SK-N-SH (cell line): ENCODE data around the gene TGOLN2. TPM values are rescaled to one million over a fixed set of nuclear protein-coding genes. Genes with fewer than 3 reads are reported as not detected.
"Not testable (repeated sequence)": the region's sequence is repeated elsewhere in the genome, so short reads cannot be mapped to it uniquely, and the experiment has no call there.

Source experiments
- CTCF ChIA-PET: fragments of 300-600, 350-600 bp; formaldehyde crosslinking; extraction: SDS; loops from one replicate; lab custom pipeline; 2021; lab: Yijun Ruan, JAX
- POLR2A ChIA-PET: fragments of 350-600 bp; sonication (Branson Sonifier 250); formaldehyde crosslinking; extraction: SDS; loops from one replicate; lab custom pipeline; 2020; ENCODE audit warnings: antibody characterized with exemption, inconsistent platforms; lab: Yijun Ruan, JAX
- DNase-seq: peaks from one replicate; pipeline ENCODE4 v3.0.0; 2012
- H2AFZ ChIP-seq: fragments of 200-600 bp; sonication (generic); 2 replicates; pipeline ENCODE4 v1.8.1; 2016; ENCODE audit warnings: antibody characterized with exemption, mild to moderate bottlenecking, low read depth
- H3F3A ChIP-seq: fragments of 200-600 bp; sonication (generic); replicated peaks from 2 replicates; pipeline ENCODE3; 2016; ENCODE audit warnings: antibody characterized with exemption, mild to moderate bottlenecking; ENCODE audit not compliant: insufficient read depth
- H3K27ac ChIP-seq, 2 experiments: fragments of 200-500 bp in 1 of 2; fragments of 200-600 bp in 1 of 2; sonication (Bioruptor generic) in 1 of 2; sonication (generic), shearing (Covaris generic) in 1 of 2; 2 replicates each; pipeline versions ENCODE4 v1.5.1 to v1.6.1; 2014 to 2016; ENCODE audit warnings: low read depth in 2 of 2, inconsistent platforms in 1 of 2, low read length in 1 of 2, mild to moderate bottlenecking in 1 of 2, mixed read lengths in 1 of 2
- H3K27me3 ChIP-seq: fragments of 200-600 bp; sonication (generic), shearing (Covaris generic); 2 replicates; pipeline ENCODE4 v1.6.1; 2016; ENCODE audit warnings: mixed run types; ENCODE audit not compliant: insufficient read depth
- H3K36me3 ChIP-seq, 2 experiments: fragments of 200-500 bp in 1 of 2; fragments of 200-600 bp in 1 of 2; sonication (Bioruptor generic) in 1 of 2; sonication (generic) in 1 of 2; replicated peaks in 1 of 2; 2 replicates each; pipeline versions ENCODE3 to v1.5.1; 2014 to 2016; ENCODE audit warnings: low read length in 1 of 2, mild to moderate bottlenecking in 1 of 2; ENCODE audit not compliant: insufficient read depth in 2 of 2, control insufficient read depth in 1 of 2
- H3K4me1 ChIP-seq, 2 experiments: fragments of 200-500 bp in 1 of 2; fragments of 200-600 bp in 1 of 2; sonication (Bioruptor generic) in 1 of 2; sonication (generic), shearing (Covaris generic) in 1 of 2; 2 replicates each; pipeline versions ENCODE4 v1.5.1 to v1.6.1; 2014 to 2016; ENCODE audit warnings: low read depth in 1 of 2, low read length in 1 of 2, mixed run types in 1 of 2; ENCODE audit not compliant: insufficient read depth in 2 of 2, control insufficient read depth in 1 of 2
- H3K4me2 ChIP-seq: fragments of 200-600 bp; sonication (generic), shearing (Covaris generic); 2 replicates; pipeline ENCODE4 v1.6.1; 2017; ENCODE audit warnings: mixed run types
- H3K4me3 ChIP-seq, 2 experiments: fragments of 200-500 bp in 1 of 2; fragments of 200-600 bp in 1 of 2; sonication (Bioruptor generic) in 1 of 2; sonication (generic), shearing (Covaris generic) in 1 of 2; 2 replicates each; pipeline versions ENCODE4 v1.5.1 to v1.8.1; 2014 to 2016; ENCODE audit warnings: low read depth in 2 of 2, inconsistent platforms in 1 of 2, low read length in 1 of 2, mild to moderate bottlenecking in 1 of 2, mixed read lengths in 1 of 2, moderate library complexity in 1 of 2
- H3K79me2 ChIP-seq: fragments of 200-600 bp; sonication (generic); 2 replicates; pipeline ENCODE4 v1.8.1; 2017; ENCODE audit warnings: mild to moderate bottlenecking; ENCODE audit not compliant: insufficient read depth
- H3K9ac ChIP-seq: fragments of 200-600 bp; sonication (generic); 2 replicates; pipeline ENCODE4 v1.6.1; 2017; ENCODE audit warnings: mixed run types
- H3K9me2 ChIP-seq: fragments of 200-600 bp; sonication (generic); 2 replicates; pipeline ENCODE4 v1.6.1; 2017; ENCODE audit warnings: mixed run types
- H3K9me3 ChIP-seq: fragments of 200-600 bp; sonication (generic); 2 replicates; pipeline ENCODE4 v1.6.1; 2017; ENCODE audit warnings: mixed run types, mild to moderate bottlenecking, moderate library complexity
- H4K20me1 ChIP-seq: fragments of 200-600 bp; sonication (generic); 2 replicates; pipeline ENCODE4 v1.6.1; 2017; ENCODE audit warnings: mild to moderate bottlenecking, mixed run types; ENCODE audit not compliant: insufficient read depth
- EP300 ChIP-seq, 2 experiments: IDR thresholded peaks; 2 replicates each; pipeline versions ENCODE4 v1.4.0 to v1.6.1; 2012; ENCODE audit warnings: borderline replicate concordance in 1 of 2, low read depth in 1 of 2, low read length in 1 of 2
- FOXJ3 ChIP-seq: sonication (generic); formaldehyde crosslinking; IDR thresholded peaks from 2 replicates; pipeline ENCODE4 v1.5.1; 2020; ENCODE audit warnings: mild to moderate bottlenecking, missing genetic modification reagents
- GABPA ChIP-seq: IDR thresholded peaks from 2 replicates; pipeline ENCODE4 v1.4.0; 2012; ENCODE audit warnings: low read depth, mild to moderate bottlenecking
- GATA2 ChIP-seq: sonication (generic); formaldehyde crosslinking; IDR thresholded peaks from 2 replicates; pipeline ENCODE4 v1.5.0; 2020; ENCODE audit warnings: mild to moderate bottlenecking, missing genetic modification reagents
- JUND ChIP-seq: IDR thresholded peaks from 2 replicates; pipeline ENCODE4 v1.4.0; 2012
- NRF1 ChIP-seq: IDR thresholded peaks from 2 replicates; pipeline ENCODE4 v1.6.1; 2012; ENCODE audit warnings: low read depth, mild to moderate bottlenecking, low read length
- POLR2AphosphoS5 ChIP-seq: IDR thresholded peaks from 2 replicates; pipeline ENCODE4 v1.6.1; 2012; ENCODE audit warnings: low read depth, low read length
- RXRA ChIP-seq: IDR thresholded peaks from 2 replicates; pipeline ENCODE4 v1.4.0; 2012; ENCODE audit warnings: low read depth, mild to moderate bottlenecking, borderline replicate concordance
- SMC3 ChIP-seq: IDR thresholded peaks from 2 replicates; pipeline ENCODE4 v1.6.1; 2012; ENCODE audit warnings: low read depth, low read length, improper control_type of control experiment
- YY1 ChIP-seq: IDR thresholded peaks from 2 replicates; pipeline ENCODE4 v1.4.0; 2012; ENCODE audit warnings: low read depth, mild to moderate bottlenecking
- WGBS: methylation state at CpG from one replicate; pipeline ENCODE4 v1.1.6; 2017; ENCODE audit warnings: low lambda C conversion rate; 5-methylcytosine and 5-hydroxymethylcytosine counted together
- polyA plus RNA-seq, 3 experiments: library from polyadenylated mRNA; depleted of rRNA; stranded (reverse); fragments of >200 nt; gene quantifications; 2 replicates each; pipeline ENCODE4 v1.2.3, GENCODE V29; 2012
- TF ChIP-seq, protein P1 (sequence below): IDR thresholded peaks from 2 replicates; pipeline ENCODE4 v1.4.0; 2012; ENCODE audit warnings: low read depth, borderline replicate concordance
- TF ChIP-seq, protein P2 (sequence below): IDR thresholded peaks from 2 replicates; pipeline ENCODE4 v1.4.0; 2012; ENCODE audit warnings: low read depth, borderline replicate concordance
- TF ChIP-seq, protein P3 (sequence below): fragments of 150-350 bp; IDR thresholded peaks from 2 replicates; pipeline ENCODE4 v1.6.1; 2017; ENCODE audit warnings: antibody characterized with exemption, low read length, low read depth, borderline replicate concordance
- TF ChIP-seq, protein P4 (sequence below): fragments of 150-350 bp; IDR thresholded peaks from 2 replicates; pipeline ENCODE4 v1.6.1; 2016; ENCODE audit warnings: mild to moderate bottlenecking, low read depth, low read length
- TF ChIP-seq, protein P5 (sequence below): fragments of 200-600 bp; sonication (generic); IDR thresholded peaks from 2 replicates; pipeline ENCODE4 v1.6.1; 2017; ENCODE audit warnings: antibody characterized with exemption, mild to moderate bottlenecking, moderate library complexity

TGOLN2 gene
- polyA plus RNA-seq, 1 of the 3 experiments (the other 2 are of a cell fraction): 138 TPM

DNA sequence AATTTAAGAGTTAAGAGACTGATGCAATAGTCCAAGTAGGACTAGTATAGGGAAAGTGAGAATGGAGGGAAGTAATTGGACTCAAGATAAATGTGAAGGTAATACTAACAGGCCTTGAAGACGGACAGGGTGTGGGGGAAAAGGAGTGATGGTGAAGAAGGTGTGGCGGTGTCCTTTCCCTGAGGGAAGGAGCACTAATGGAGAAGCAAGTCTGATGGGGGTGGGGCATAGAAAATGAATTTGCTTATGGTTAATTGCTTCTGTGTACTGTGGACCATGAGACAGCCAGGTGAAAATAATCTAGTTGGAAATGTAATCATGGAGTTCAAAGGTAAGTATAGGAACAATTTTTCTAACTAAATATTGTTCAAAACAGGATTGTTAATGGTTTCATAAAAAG, 7.1 kb upstream of the TGOLN2 start:
- no peaks in the 10 kb centered on the region for H4K20me1 ChIP-seq
- no peak overlapping the region for H3K27ac ChIP-seq
- H3K4me1 ChIP-seq: no peaks in the 10 kb centered on the region
- H2AFZ ChIP-seq: no peak overlapping the region
- no peaks in the 10 kb centered on the region for H3K36me3 ChIP-seq
- H3K4me2 ChIP-seq: no peak overlapping the region
- no peaks in the 10 kb centered on the region for H3K79me2 ChIP-seq
- WGBS: 47% methylated on average over 2 of the region's 2 CpGs
- POLR2A ChIA-PET: no interaction called here
- H3K27me3 ChIP-seq: no peaks in the 10 kb centered on the region
- no peak overlapping the region for H3K4me3 ChIP-seq
- no peak overlapping the region for H3K9ac ChIP-seq
- no peak for DNase-seq
- no peaks in the 10 kb centered on the region for H3K9me3 ChIP-seq
- CTCF ChIA-PET: no interaction called here
- H3K9me2 ChIP-seq: no peaks in the 10 kb centered on the region
- no peaks in the 10 kb centered on the region for H3F3A ChIP-seq
- TF ChIP-seq, protein P1, sequence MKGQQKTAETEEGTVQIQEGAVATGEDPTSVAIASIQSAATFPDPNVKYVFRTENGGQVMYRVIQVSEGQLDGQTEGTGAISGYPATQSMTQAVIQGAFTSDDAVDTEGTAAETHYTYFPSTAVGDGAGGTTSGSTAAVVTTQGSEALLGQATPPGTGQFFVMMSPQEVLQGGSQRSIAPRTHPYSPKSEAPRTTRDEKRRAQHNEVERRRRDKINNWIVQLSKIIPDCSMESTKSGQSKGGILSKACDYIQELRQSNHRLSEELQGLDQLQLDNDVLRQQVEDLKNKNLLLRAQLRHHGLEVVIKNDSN: no peak
- TF ChIP-seq, protein P2, sequence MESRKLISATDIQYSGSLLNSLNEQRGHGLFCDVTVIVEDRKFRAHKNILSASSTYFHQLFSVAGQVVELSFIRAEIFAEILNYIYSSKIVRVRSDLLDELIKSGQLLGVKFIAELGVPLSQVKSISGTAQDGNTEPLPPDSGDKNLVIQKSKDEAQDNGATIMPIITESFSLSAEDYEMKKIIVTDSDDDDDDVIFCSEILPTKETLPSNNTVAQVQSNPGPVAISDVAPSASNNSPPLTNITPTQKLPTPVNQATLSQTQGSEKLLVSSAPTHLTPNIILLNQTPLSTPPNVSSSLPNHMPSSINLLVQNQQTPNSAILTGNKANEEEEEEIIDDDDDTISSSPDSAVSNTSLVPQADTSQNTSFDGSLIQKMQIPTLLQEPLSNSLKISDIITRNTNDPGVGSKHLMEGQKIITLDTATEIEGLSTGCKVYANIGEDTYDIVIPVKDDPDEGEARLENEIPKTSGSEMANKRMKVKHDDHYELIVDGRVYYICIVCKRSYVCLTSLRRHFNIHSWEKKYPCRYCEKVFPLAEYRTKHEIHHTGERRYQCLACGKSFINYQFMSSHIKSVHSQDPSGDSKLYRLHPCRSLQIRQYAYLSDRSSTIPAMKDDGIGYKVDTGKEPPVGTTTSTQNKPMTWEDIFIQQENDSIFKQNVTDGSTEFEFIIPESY: no peak
- TF ChIP-seq, protein P3, sequence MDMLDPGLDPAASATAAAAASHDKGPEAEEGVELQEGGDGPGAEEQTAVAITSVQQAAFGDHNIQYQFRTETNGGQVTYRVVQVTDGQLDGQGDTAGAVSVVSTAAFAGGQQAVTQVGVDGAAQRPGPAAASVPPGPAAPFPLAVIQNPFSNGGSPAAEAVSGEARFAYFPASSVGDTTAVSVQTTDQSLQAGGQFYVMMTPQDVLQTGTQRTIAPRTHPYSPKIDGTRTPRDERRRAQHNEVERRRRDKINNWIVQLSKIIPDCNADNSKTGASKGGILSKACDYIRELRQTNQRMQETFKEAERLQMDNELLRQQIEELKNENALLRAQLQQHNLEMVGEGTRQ: no peak
- TF ChIP-seq GATA2 (CRISPR knock-in tag): no peak
- TF ChIP-seq SMC3: no peak
- no peak for TF ChIP-seq EP300 (IDR thresholded peaks at IDR 0.05; ENCODE audit: borderline replicate concordance in 1 of 2, low read depth in 1 of 2, low read length in 1 of 2)
- TF ChIP-seq POLR2AphosphoS5: no peak
- no peak for TF ChIP-seq NRF1
- TF ChIP-seq JUND: no peak
- TF ChIP-seq GABPA: no peak
- TF ChIP-seq RXRA: no peak
- TF ChIP-seq, protein P4, sequence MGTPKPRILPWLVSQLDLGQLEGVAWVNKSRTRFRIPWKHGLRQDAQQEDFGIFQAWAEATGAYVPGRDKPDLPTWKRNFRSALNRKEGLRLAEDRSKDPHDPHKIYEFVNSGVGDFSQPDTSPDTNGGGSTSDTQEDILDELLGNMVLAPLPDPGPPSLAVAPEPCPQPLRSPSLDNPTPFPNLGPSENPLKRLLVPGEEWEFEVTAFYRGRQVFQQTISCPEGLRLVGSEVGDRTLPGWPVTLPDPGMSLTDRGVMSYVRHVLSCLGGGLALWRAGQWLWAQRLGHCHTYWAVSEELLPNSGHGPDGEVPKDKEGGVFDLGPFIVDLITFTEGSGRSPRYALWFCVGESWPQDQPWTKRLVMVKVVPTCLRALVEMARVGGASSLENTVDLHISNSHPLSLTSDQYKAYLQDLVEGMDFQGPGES: no peak
- no peak for TF ChIP-seq YY1
- TF ChIP-seq FOXJ3 (CRISPR knock-in tag): no peak
- TF ChIP-seq, protein P5, sequence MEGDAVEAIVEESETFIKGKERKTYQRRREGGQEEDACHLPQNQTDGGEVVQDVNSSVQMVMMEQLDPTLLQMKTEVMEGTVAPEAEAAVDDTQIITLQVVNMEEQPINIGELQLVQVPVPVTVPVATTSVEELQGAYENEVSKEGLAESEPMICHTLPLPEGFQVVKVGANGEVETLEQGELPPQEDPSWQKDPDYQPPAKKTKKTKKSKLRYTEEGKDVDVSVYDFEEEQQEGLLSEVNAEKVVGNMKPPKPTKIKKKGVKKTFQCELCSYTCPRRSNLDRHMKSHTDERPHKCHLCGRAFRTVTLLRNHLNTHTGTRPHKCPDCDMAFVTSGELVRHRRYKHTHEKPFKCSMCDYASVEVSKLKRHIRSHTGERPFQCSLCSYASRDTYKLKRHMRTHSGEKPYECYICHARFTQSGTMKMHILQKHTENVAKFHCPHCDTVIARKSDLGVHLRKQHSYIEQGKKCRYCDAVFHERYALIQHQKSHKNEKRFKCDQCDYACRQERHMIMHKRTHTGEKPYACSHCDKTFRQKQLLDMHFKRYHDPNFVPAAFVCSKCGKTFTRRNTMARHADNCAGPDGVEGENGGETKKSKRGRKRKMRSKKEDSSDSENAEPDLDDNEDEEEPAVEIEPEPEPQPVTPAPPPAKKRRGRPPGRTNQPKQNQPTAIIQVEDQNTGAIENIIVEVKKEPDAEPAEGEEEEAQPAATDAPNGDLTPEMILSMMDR: no peak

DNA sequence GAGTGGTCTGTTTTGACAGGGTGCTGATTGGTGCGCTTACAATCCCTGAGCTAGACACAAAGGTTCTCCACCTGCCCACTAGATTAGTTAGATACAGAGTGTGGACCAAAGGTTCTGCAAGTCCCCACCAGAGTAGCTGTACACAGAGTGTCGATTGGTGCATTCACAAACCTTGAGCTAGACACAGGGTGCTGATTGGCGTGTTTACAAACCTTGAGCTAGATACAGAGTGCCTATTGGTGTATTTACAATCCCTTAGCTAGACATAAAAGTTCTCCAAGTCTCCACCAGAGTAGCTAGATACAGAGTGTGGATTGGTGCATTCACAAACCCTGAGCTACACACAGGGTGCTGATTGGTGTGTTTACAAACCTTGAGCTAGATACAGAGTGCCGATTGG, 6.1 kb upstream of the TGOLN2 start:
- H3K27ac ChIP-seq, H3K79me2 ChIP-seq, H3K4me2 ChIP-seq, POLR2A ChIA-PET, H4K20me1 ChIP-seq, H3K9me2 ChIP-seq, H3K9ac ChIP-seq, H3K4me1 ChIP-seq, DNase-seq, H2AFZ ChIP-seq, H3K9me3 ChIP-seq, H3K27me3 ChIP-seq, H3F3A ChIP-seq, H3K4me3 ChIP-seq, H3K36me3 ChIP-seq: not testable (repeated sequence)
- CTCF ChIA-PET: interaction anchor here (0.6 to 1.1 kb wide), 3 partner anchors 33 to 837 kb away, joined by 3 read pairs; no protein-coding TSS in a partner anchor
- WGBS: 94% methylated on average over 4 of the region's 4 CpGs
